HG03039 (cell line): ENCODE results near the gene NPBWR2.

Source experiments
- ATAC-seq: cut with Tn5 transposase; IDR thresholded peaks from one replicate; pipeline ENCODE4 v1.9.1; 2021; ENCODE audit warnings: mild to moderate bottlenecking, moderate library complexity; ENCODE audit not compliant: unreplicated experiment

Gene NPBWR2

GRCh38 chr20:64062276-64062595, 45.1 kb downstream of the NPBWR2 start:
- no peak for ATAC-seq

DNA sequence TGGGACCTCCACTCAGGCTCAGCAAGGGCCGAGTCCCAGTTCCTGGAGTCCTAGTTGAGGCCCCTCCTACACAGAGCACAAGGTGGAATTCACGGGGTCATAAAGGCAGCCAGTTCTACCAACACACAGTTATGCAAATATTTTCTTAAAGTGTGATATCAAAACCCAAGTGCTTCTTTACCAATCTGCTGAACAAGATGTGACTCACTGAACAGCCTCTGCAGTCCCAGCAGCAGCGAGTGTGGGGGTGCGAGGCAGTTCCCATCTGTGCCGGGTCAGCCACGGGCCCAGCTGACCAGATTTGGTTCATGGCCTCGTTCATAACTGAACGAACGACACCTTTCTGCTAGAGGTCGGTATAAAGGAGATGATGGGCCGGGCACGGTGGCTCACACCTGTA, 48.8 kb downstream of the NPBWR2 start:
- no peak for ATAC-seq

DNA sequence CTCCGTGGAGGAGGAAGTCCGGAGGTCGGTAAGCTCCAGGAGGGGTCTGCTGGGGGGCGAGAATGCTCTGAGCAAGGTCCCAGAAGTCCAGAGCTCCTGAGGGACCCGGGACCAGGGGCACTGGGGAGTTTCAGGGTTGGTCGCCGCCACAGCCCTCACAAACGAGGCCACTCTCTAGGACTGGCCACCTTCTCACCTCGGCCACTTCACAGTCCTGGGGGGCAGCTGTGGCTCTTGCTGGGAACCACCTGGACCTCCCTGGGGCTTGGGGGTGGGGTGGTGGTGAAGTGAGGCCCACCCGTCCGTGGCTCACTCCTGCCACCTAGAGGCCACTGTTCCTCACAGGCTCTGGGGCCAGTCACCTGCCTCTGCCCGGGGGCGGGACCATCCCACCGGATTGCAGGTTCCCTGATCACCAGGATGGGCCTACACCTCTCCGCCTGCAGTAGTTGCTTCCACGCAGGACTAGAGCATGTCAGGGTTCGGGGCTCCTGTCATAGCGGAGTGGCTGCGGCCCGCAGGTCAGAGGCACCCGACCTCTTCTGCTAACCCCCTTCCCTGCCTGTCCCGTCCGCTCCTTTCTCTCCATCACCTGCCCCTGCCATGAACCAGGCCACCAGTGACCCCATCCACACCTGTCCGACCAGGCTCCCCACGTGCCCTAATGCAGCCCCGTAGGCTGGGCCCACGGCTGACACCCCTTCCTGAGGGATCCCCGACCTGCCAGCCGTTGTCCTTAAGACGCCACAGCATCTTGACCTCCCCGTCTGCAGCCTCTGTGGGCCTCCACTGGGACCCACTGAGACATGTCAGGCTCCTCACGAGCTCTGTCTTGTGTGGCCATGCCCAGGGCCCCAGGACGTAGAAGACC, 49.5 kb downstream of the NPBWR2 start:
- ATAC-seq = no peak

DNA sequence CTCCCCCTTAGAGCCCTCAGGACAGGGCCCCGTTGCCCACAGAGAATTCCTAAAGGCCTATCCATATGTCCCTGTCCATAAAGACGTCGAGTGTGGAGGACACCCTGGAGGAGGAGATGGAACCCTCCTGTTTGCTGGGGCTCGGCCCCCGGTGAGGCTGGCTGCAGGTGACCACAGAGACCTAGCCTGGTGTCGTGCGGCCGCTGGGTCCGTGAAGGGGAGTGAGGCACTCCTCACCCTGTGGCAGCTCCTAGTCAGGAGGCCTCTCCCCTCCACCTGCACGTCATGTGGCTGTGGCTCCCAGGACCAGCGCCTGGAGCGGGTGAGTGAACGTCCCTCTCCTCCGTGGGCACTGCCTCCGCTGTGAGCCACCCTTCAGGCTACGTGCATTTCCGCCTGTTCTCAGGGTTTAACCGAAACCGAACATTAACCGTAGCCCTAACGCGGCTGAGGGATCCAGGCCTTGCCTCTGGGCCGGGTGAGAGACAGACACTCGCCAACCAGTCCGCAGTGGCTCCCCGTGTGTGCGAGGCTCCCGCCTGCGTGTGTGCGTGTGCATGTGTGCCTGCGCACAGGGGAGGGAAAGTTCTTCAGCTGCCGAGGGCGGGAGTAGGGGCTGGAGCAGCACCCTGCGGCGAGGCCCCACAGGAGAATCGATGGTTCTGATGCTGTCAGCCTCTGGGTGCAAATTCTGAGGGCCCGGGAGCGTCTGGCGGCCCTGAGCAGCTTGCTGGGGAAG, 50.3 kb downstream of the NPBWR2 start:
- no peak for ATAC-seq

DNA sequence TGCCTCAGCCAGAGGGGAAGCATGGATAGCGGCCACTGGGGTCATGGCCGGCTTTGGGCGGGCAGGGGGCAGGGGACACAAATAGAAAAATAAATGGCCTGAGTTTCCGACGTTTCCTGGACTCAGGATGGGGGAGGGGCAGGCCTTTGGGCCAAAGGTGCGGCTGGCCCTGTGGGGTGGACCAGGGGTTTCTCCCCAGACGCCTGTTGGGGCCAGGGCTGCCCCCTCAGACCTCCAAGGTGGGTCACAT, 50.8 kb downstream of the NPBWR2 start:
- ATAC-seq = no peak

- ATAC-seq = no peak
These were observed 51.3 kb downstream of the NPBWR2 start for GRCh38 chr20:64055893-64056638.

DNA sequence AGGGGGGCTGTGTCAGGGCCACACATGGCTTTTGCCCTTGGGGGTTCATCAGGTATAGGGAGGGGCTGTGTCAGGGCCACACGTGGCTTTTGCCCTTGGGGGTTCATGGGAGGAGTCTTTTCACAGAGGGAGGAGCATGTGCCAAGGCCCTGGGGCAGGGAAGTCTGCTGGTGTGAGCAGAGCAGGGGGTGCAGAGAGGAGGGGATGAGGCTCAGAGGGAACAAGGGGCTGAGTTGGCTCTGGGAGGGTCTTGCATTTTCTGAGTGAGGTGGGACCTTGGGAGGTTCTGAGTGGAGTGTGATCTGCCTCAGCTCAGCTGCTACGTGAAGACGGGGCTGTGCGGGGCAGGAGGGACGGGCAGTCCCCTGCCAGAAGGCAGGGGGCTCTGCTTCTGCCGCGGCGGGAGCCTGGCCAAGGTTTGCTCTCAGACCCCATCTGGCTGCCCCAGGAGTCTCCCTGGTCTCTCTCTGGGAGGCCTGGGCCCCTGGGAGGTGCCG, 51.9 kb downstream of the NPBWR2 start:
- ATAC-seq = no peak

DNA sequence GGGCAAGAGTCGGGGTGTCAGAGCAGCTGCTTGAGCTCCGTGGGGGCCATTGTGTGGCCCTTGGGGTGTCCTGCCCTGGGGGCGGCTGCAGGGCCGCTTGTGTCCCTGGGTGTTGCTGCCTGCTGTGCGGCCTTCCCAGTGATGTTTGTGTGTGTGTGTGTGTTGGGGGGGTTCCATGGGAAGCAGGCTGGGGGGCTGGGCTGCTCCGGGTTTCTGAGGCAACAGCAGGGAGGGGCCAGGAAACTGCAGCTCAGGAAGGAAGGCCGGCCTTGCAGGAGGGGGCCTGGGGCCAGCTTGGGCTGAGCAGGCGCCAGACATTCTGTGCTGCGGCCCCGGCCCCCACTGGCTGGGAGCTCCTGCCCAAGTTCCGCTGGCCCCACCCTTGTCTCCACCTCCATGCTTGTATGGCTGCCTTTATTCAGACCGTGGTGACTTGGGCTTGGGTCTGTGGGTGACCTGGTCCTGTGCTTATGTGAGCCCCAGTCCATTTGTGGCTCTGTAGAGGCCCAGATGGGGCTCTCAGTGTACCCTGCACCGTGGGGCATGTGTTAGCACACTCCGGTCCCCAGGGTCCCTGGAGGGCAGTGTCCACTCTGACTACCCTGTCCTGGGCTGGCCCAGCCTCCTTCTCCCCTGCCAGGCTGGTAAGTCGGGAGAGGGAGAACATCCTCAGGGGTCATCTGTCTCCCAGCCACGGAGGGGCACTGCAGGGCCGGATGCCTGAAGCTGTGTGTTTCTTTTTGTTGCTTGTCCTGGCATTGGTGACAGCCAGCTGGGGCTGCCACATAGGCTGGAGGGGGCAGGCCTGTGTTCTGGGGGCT, 53.3 kb downstream of the NPBWR2 start:
- no peak for ATAC-seq
